ENCODE results near the gene DAB2.
"Not testable (repeated sequence)": the region's sequence is repeated elsewhere in the genome, so short reads cannot be mapped to it uniquely, and the experiment has no call there.

Gene DAB2

DNA sequence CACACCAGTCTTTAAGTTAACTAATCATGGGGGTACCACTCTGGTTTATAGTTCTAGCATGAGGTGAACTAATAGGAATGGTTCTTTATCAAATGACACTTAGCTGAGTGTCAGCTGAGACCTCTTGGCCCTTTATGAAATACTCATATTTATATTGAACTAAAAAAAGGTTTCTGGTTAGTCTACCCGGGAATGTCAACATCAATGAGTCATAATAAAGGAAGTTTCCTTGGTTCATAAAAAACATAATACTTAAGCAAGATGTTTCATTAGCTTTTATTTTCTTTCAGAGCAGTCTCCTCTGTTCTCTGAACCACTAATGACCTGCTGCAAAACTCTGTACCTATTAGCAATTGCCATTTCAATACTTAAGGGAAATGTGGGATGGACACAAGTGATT, 13.7 kb downstream of the DAB2 start:
- peak overlapping the region; percentile 35 for H3K27ac ChIP-seq
- in situ Hi-C loops (cut with HindIII; ENCODE audit: low pct_ligation_motif_present, low sequenced_read_pairs), result no loop called here
- no peak for DNase-seq
- H3K27me3 ChIP-seq (replicated peaks), result no peaks in the 10 kb centered on the region
- no peaks in the 10 kb centered on the region for H3K36me3 ChIP-seq (replicated peaks)
- no peak overlapping the region for H3K4me3 ChIP-seq (ENCODE audit: low read depth, low read length)
- TF ChIP-seq, protein P1, sequence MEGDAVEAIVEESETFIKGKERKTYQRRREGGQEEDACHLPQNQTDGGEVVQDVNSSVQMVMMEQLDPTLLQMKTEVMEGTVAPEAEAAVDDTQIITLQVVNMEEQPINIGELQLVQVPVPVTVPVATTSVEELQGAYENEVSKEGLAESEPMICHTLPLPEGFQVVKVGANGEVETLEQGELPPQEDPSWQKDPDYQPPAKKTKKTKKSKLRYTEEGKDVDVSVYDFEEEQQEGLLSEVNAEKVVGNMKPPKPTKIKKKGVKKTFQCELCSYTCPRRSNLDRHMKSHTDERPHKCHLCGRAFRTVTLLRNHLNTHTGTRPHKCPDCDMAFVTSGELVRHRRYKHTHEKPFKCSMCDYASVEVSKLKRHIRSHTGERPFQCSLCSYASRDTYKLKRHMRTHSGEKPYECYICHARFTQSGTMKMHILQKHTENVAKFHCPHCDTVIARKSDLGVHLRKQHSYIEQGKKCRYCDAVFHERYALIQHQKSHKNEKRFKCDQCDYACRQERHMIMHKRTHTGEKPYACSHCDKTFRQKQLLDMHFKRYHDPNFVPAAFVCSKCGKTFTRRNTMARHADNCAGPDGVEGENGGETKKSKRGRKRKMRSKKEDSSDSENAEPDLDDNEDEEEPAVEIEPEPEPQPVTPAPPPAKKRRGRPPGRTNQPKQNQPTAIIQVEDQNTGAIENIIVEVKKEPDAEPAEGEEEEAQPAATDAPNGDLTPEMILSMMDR (IDR thresholded peaks at IDR 0.05; ENCODE audit: low read depth, low read length, missing control alignments), result no peak

DNA sequence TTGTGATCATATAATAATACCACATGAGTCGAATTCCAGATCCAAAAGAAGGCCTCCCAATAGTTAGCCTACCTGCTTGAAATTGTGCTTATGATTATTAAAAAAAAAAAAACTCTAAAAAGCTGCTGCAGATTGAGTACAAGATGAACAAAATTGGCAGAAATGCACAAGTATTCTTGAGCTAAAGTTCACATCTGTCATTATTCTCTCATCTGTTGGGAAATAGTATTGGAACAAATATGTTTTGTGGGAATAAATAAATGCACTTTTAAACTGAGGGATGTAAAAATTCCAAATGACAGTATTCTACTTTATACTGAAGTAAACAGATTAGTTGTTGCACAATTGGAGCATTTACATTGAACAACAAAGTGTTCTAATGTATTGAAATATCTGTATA, 15.7 kb downstream of the DAB2 start:
- no peaks in the 10 kb centered on the region for H3K36me3 ChIP-seq (replicated peaks)
- no peak overlapping the region for H3K4me3 ChIP-seq (ENCODE audit: low read depth, low read length)
- no peak overlapping the region for H3K27ac ChIP-seq
- TF ChIP-seq, protein P1 (IDR thresholded peaks at IDR 0.05; ENCODE audit: low read depth, low read length, missing control alignments), result no peak
- DNase-seq, result no peak
- H3K27me3 ChIP-seq (replicated peaks), result no peaks in the 10 kb centered on the region
- in situ Hi-C loops (cut with HindIII; ENCODE audit: low pct_ligation_motif_present, low sequenced_read_pairs), result no loop called here

DNA sequence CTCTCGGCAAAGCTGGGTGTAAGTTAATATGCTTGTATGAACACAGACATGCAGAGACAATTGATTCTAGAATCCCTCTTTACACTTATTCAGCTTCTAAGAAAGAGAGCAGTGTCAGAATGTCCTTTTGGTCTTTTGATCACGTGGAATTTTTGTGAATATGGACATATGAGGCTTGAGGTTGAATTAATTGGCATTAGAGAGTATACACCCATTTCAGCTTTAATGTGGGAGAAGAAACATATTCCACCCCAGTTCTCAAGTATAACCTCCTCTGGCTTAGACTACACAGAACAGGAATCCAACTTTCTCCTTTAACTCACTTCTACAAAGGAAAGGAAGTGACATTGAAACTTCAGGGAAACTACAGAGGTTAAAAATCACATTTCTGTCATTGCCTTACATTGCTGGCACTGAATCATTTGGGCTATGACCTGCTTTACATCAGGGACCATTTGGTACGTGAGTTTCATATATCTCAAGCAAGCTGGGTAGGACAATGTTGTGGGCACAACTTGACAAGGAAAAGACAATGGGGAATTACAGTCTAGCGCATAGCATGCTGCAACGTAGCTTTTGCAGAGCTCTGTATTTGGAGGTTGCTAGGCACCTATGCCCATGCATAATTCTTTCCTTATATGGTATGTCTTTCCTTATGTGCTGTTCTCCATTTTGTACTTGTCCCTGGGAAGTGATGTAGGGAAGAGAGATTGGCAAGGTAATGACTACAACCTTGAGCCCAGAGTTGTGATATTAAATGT, 19.5 kb downstream of the DAB2 start:
- Histone ChIP-seq H3K4me3 (ENCODE audit: low read depth, low read length) (no peak overlapping the region), H3K27me3 (replicated peaks) (no peaks in the 10 kb centered on the region), H3K27ac (no peak overlapping the region), H3K36me3 (replicated peaks) (no peaks in the 10 kb centered on the region)
- in situ Hi-C loops (cut with HindIII; ENCODE audit: low pct_ligation_motif_present, low sequenced_read_pairs), result no loop called here
- TF ChIP-seq, protein P1 (IDR thresholded peaks at IDR 0.05; ENCODE audit: low read depth, low read length, missing control alignments), result no peak
- DNase-seq, result no peak

DNA sequence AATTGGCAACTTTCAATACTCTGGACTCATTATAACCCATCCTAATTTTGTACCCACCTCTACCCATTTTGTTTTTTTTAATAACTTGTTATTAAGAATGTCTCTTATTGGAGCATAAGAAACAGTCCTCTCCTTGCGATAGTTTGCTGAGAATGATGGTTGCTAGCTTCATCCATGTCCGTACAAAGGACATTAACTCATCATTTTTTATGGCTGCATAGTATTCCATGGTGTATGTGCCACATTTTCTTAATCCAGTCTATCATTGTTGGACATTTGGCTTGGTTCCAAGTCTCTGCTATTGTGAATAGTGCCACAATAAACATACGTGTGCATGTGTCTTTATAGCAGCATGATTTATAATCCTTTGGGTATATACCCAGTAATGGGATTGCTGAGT, 21.0 kb downstream of the DAB2 start:
- H3K27me3 ChIP-seq (replicated peaks); H3K36me3 ChIP-seq (replicated peaks); DNase-seq; H3K4me3 ChIP-seq (ENCODE audit: low read depth, low read length); H3K27ac ChIP-seq; in situ Hi-C loops (cut with HindIII; ENCODE audit: low pct_ligation_motif_present, low sequenced_read_pairs): not testable (repeated sequence)

DNA sequence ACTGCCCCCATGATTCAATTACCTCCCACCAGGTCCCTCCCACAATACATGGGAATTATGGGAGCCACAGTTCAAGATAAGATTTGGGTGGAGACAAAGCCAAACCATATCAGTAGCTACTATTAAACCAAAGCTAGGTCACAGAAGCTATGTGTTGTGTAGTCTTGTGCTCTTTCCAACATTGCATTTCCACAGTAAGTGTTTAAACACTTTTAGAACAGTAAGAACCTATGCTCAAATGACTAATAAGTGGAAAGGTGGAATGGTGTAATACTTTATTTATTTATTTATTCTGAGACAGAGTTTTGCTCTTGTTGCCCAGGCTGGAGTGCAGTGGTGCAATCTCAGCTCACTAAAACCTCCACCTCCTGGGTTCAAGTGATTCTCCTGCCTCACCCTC, 22.6 kb downstream of the DAB2 start:
- H3K27me3 ChIP-seq (replicated peaks); H3K4me3 ChIP-seq (ENCODE audit: low read depth, low read length); in situ Hi-C loops (cut with HindIII; ENCODE audit: low pct_ligation_motif_present, low sequenced_read_pairs); DNase-seq; H3K27ac ChIP-seq; H3K36me3 ChIP-seq (replicated peaks): not testable (repeated sequence)

DNA sequence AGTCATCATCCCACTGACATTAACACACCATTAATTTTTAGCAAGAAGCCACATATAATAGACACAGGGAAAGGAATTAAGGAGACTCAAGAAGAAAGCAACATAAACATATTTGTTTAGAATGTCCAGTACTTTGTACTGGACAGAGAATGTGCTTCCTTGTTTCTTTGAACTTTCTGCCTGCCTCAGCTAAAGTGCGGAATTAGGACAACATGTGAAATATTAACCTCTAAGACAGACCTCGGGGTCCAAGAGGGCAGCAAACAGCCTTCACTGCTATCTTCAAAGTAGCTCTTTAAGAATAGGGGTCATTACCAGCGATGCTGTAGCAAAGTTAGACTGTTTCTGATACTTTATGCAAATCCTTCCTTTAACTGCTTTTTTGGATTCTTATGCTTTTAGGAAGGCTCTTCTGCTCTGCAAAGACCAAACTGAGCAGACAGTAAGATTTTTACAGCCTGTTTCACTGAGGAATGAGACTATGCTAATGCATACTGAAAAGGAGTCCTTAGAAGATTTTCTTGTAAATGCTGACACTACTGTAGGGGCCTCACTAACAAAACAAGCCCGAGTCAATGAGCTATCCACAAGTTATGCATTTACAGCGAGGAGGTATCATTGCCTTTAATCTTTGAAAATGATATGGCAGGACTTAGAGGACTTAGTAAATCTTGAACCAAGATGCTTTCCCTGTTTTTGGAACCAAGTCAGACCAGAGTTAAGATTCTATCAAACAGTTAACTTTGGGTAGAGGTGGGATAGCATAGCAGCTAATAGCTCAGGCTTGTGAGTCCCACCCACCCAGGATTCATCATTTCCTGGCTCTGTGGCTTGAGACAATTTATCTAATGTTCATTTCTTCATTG, 23.8 kb downstream of the DAB2 start:
- H3K27ac ChIP-seq, result peak overlapping the region; percentile 93
- no peaks in the 10 kb centered on the region for H3K27me3 ChIP-seq (replicated peaks)
- H3K4me3 ChIP-seq (ENCODE audit: low read depth, low read length), result no peak overlapping the region
- peaks cover 6% of the 10 kb centered on the region for H3K36me3 ChIP-seq (replicated peaks)
- TF ChIP-seq, protein P1 (IDR thresholded peaks at IDR 0.05; ENCODE audit: low read depth, low read length, missing control alignments), result no peak
- peak; percentile 28 for DNase-seq
- in situ Hi-C loops (cut with HindIII; ENCODE audit: low pct_ligation_motif_present, low sequenced_read_pairs), result no loop called here
